Liver (tissue), 9 donors: ENCODE measurements around the gene LRWD1. TPM values are rescaled to one million over a fixed set of nuclear protein-coding genes. Genes with fewer than 3 reads are reported as not detected.

Experiments used
- DNase-seq: peaks from one replicate; pipeline ENCODE4 v3.0.0-alpha.2; 2017; ENCODE audit warnings: low spot score
- H3K27ac ChIP-seq, 2 donors: one replicate each; pipeline ENCODE4 v1.7.0; 2013; ENCODE audit warnings: inconsistent platforms in 2 of 2, low read length in 2 of 2, control low read depth in 1 of 2, low read depth in 1 of 2, mild to moderate bottlenecking in 1 of 2
- H3K27me3 ChIP-seq, 4 donors: one replicate each; pipeline versions ENCODE4 v1.6.1 to v1.7.0; 2013; ENCODE audit warnings: low read length in 3 of 4, inconsistent platforms in 1 of 4, mild to moderate bottlenecking in 1 of 4, moderate library complexity in 1 of 4; ENCODE audit not compliant: control insufficient read depth in 4 of 4, insufficient read depth in 4 of 4
- H3K36me3 ChIP-seq, 4 donors: one replicate each; pipeline versions ENCODE4 v1.6.1 to v1.7.0; 2013; ENCODE audit warnings: low read length in 3 of 4, mild to moderate bottlenecking in 3 of 4, low read depth in 1 of 4, moderate library complexity in 1 of 4; ENCODE audit not compliant: control insufficient read depth in 4 of 4, insufficient read depth in 3 of 4
- H3K4me1 ChIP-seq, 4 donors: one replicate each; pipeline versions ENCODE4 v1.6.1 to v1.7.0; 2013; ENCODE audit warnings: low read length in 3 of 4, mild to moderate bottlenecking in 3 of 4, moderate library complexity in 1 of 4; ENCODE audit not compliant: control insufficient read depth in 4 of 4, insufficient read depth in 4 of 4
- H3K4me3 ChIP-seq, 3 donors: one replicate each; pipeline versions ENCODE4 v1.6.1 to v1.7.0; 2013; ENCODE audit warnings: low read length in 3 of 3, control low read depth in 1 of 3, low read depth in 1 of 3, mild to moderate bottlenecking in 1 of 3
- H3K9ac ChIP-seq, 2 donors: one replicate each; pipeline ENCODE4 v1.7.0; 2013; ENCODE audit warnings: low read length in 2 of 2, mild to moderate bottlenecking in 2 of 2, moderate library complexity in 2 of 2, control low read depth in 1 of 2, low read depth in 1 of 2
- H3K9me3 ChIP-seq, 4 donors: one replicate each; pipeline versions ENCODE4 v1.6.1 to v1.7.0; 2013; ENCODE audit warnings: low read length in 3 of 4; ENCODE audit not compliant: control insufficient read depth in 4 of 4
- EGR1 ChIP-seq, 2 donors: IDR thresholded peaks; 2 replicates each; pipeline ENCODE4 v1.6.1; 2016 to 2018; ENCODE audit warnings: antibody characterized with exemption in 2 of 2, low read depth in 2 of 2
- FOXA1 ChIP-seq: IDR thresholded peaks from 2 replicates; pipeline ENCODE4 v1.6.1; 2016; ENCODE audit warnings: antibody characterized with exemption
- FOXA2 ChIP-seq: IDR thresholded peaks from 2 replicates; pipeline ENCODE4 v1.6.1; 2016; ENCODE audit warnings: antibody characterized with exemption
- GABPA ChIP-seq, 2 donors: IDR thresholded peaks in 1 of 2; conservative IDR thresholded peaks in 1 of 2; 2 replicates each; pipeline ENCODE4 v1.6.1; 2016; ENCODE audit warnings: antibody characterized with exemption in 2 of 2, mild to moderate bottlenecking in 1 of 2, moderate library complexity in 1 of 2
- HNF4A ChIP-seq, 2 donors: conservative IDR thresholded peaks; 2 replicates each; pipeline ENCODE4 v1.6.1; 2016; ENCODE audit warnings: antibody characterized with exemption in 2 of 2, mild to moderate bottlenecking in 2 of 2
- HNF4G ChIP-seq: IDR thresholded peaks from 2 replicates; pipeline ENCODE4 v1.6.1; 2016; ENCODE audit warnings: antibody characterized with exemption
- JUND ChIP-seq, 2 donors: IDR thresholded peaks; 2 replicates each; pipeline ENCODE4 v1.6.1; 2016; ENCODE audit warnings: antibody characterized with exemption in 2 of 2
- NR2F2 ChIP-seq: IDR thresholded peaks from 2 replicates; pipeline ENCODE4 v1.6.1; 2016; ENCODE audit warnings: antibody characterized with exemption
- RAD21 ChIP-seq, 2 donors: IDR thresholded peaks; 2 replicates each; pipeline ENCODE4 v1.6.1; 2016; ENCODE audit warnings: antibody characterized with exemption in 2 of 2, mild to moderate bottlenecking in 2 of 2
- RXRA ChIP-seq, 2 donors: IDR thresholded peaks; 2 replicates each; pipeline ENCODE4 v1.6.1; 2017 to 2018; ENCODE audit warnings: antibody characterized with exemption in 2 of 2, mild to moderate bottlenecking in 1 of 2
- SP1 ChIP-seq: IDR thresholded peaks from 2 replicates; pipeline ENCODE4 v1.6.1; 2018; ENCODE audit warnings: antibody characterized with exemption, mild to moderate bottlenecking
- TAF1 ChIP-seq: conservative IDR thresholded peaks from 2 replicates; pipeline ENCODE4 v1.6.1; 2016; ENCODE audit warnings: antibody characterized with exemption, mild to moderate bottlenecking
- YY1 ChIP-seq: IDR thresholded peaks from 2 replicates; pipeline ENCODE4 v1.6.1; 2016; ENCODE audit warnings: antibody characterized with exemption, mild to moderate bottlenecking
- WGBS: extraction: QIAGEN DNeasy Blood & Tissue Kit; methylation state at CpG from one replicate; pipeline ENCODE4 v1.1.7; 2013; 5-methylcytosine and 5-hydroxymethylcytosine counted together
- polyA plus RNA-seq, 2 donors: library from polyadenylated mRNA; stranded (reverse) in 1 of 2; unstranded in 1 of 2; fragments of 200-250 nt in 1 of 2; fragments of >200 nt in 1 of 2; fragmentation: Nextera tagmentation in 1 of 2; extraction: Ambion mirVana in 1 of 2; gene quantifications; one replicate each; pipeline versions ENCODE4 v1.2.1 to v1.2.3, GENCODE V29; 2013 to 2015
- total RNA-seq, 2 donors: library from RNA; depleted of rRNA; stranded (reverse); fragments of >200 nt; gene quantifications; one replicate each; pipeline ENCODE4 v1.2.3, GENCODE V29; 2014
- TF ChIP-seq, protein P1 (sequence below): IDR thresholded peaks from 2 replicates; pipeline ENCODE4 v1.6.1; 2016; ENCODE audit warnings: antibody characterized with exemption
- TF ChIP-seq, protein P2 (sequence below): IDR thresholded peaks from 2 replicates; pipeline ENCODE4 v1.6.1; 2016; ENCODE audit warnings: antibody characterized with exemption
- TF ChIP-seq, protein P3 (sequence below): fragments of 150-350 bp; IDR thresholded peaks from 2 replicates; pipeline ENCODE4 v1.5.1; 2017; ENCODE audit warnings: improper control_type of control experiment, low read depth, low read length; ENCODE audit not compliant: missing input control
- TF ChIP-seq, protein P4 (sequence below): IDR thresholded peaks from 2 replicates; pipeline ENCODE4 v1.6.1; 2016; ENCODE audit warnings: antibody characterized with exemption
- TF ChIP-seq, protein P5 (sequence below): IDR thresholded peaks from 2 replicates; pipeline ENCODE4 v1.6.1; 2016; ENCODE audit warnings: antibody characterized with exemption, mild to moderate bottlenecking
- donor health status: healthy.
- donor health status: healthy.
- donor health status: healthy.
- donor health status: healthy.
- donor health status: healthy.

Gene LRWD1
- total and polyA plus RNA-seq, 4 donors = 8.6 to 15.3 (median 13.0) TPM

DNA sequence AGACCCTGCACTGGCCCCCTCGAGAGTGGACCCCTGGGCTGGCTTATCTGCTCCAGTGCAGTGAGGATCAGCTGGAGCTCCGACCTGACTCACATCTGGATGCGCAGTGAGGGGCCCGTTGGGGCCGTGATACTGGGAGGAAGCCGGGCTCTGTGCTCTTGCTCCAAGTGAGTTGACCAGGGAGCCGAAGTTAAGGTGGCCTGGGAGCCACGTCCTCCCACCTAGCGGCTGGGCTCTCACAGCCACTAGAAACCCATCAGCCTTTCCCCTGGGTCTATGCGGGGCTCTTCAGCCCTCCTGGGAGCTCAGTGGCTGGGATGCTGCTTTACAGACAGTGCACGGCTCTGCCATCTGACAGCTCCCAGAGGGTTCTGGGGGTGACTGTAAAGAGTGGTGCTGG, 9.2 kb upstream of the LRWD1 start:
- 95% methylated on average over 11 of the region's 11 CpGs for WGBS
- Histone ChIP-seq H3K4me3 (no peak overlapping the region), H3K9me3 (no peaks in the 10 kb centered on the region), H3K4me1 (no peaks in the 10 kb centered on the region), H3K9ac (no peak overlapping the region), H3K36me3 (peaks cover 6 to 35% (median 9%) of the 10 kb centered on the region in 4 donors), H3K27me3 (no peaks in the 10 kb centered on the region), H3K27ac (no peak overlapping the region)
- no peak for DNase-seq
- TF ChIP-seq, protein P1, sequence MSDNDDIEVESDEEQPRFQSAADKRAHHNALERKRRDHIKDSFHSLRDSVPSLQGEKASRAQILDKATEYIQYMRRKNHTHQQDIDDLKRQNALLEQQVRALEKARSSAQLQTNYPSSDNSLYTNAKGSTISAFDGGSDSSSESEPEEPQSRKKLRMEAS = no peak
- no peak for TF ChIP-seq HNF4G
- no peak for TF ChIP-seq JUND (IDR thresholded peaks at IDR 0.05)
- TF ChIP-seq YY1 = no peak
- no peak for TF ChIP-seq GABPA (IDR thresholded peaks at IDR 0.05 in 1 of 2, conservative IDR thresholded peaks at IDR 0.05 in 1 of 2)
- TF ChIP-seq, protein P2, sequence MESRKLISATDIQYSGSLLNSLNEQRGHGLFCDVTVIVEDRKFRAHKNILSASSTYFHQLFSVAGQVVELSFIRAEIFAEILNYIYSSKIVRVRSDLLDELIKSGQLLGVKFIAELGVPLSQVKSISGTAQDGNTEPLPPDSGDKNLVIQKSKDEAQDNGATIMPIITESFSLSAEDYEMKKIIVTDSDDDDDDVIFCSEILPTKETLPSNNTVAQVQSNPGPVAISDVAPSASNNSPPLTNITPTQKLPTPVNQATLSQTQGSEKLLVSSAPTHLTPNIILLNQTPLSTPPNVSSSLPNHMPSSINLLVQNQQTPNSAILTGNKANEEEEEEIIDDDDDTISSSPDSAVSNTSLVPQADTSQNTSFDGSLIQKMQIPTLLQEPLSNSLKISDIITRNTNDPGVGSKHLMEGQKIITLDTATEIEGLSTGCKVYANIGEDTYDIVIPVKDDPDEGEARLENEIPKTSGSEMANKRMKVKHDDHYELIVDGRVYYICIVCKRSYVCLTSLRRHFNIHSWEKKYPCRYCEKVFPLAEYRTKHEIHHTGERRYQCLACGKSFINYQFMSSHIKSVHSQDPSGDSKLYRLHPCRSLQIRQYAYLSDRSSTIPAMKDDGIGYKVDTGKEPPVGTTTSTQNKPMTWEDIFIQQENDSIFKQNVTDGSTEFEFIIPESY = no peak
- TF ChIP-seq NR2F2 = no peak
- TF ChIP-seq HNF4A (conservative IDR thresholded peaks at IDR 0.05) = no peak
- TF ChIP-seq FOXA2 = no peak
- TF ChIP-seq SP1 = no peak
- no peak for TF ChIP-seq EGR1 (IDR thresholded peaks at IDR 0.05; ENCODE audit: low read depth in 2 of 2)
- no peak for TF ChIP-seq FOXA1
- no peak for TF ChIP-seq RXRA (IDR thresholded peaks at IDR 0.05)
- TF ChIP-seq, protein P3, sequence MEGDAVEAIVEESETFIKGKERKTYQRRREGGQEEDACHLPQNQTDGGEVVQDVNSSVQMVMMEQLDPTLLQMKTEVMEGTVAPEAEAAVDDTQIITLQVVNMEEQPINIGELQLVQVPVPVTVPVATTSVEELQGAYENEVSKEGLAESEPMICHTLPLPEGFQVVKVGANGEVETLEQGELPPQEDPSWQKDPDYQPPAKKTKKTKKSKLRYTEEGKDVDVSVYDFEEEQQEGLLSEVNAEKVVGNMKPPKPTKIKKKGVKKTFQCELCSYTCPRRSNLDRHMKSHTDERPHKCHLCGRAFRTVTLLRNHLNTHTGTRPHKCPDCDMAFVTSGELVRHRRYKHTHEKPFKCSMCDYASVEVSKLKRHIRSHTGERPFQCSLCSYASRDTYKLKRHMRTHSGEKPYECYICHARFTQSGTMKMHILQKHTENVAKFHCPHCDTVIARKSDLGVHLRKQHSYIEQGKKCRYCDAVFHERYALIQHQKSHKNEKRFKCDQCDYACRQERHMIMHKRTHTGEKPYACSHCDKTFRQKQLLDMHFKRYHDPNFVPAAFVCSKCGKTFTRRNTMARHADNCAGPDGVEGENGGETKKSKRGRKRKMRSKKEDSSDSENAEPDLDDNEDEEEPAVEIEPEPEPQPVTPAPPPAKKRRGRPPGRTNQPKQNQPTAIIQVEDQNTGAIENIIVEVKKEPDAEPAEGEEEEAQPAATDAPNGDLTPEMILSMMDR = no peak
- TF ChIP-seq RAD21 (IDR thresholded peaks at IDR 0.05) = no peak
- TF ChIP-seq, protein P4, sequence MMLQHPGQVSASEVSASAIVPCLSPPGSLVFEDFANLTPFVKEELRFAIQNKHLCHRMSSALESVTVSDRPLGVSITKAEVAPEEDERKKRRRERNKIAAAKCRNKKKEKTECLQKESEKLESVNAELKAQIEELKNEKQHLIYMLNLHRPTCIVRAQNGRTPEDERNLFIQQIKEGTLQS = no peak
- no peak for TF ChIP-seq TAF1
- TF ChIP-seq, protein P5, sequence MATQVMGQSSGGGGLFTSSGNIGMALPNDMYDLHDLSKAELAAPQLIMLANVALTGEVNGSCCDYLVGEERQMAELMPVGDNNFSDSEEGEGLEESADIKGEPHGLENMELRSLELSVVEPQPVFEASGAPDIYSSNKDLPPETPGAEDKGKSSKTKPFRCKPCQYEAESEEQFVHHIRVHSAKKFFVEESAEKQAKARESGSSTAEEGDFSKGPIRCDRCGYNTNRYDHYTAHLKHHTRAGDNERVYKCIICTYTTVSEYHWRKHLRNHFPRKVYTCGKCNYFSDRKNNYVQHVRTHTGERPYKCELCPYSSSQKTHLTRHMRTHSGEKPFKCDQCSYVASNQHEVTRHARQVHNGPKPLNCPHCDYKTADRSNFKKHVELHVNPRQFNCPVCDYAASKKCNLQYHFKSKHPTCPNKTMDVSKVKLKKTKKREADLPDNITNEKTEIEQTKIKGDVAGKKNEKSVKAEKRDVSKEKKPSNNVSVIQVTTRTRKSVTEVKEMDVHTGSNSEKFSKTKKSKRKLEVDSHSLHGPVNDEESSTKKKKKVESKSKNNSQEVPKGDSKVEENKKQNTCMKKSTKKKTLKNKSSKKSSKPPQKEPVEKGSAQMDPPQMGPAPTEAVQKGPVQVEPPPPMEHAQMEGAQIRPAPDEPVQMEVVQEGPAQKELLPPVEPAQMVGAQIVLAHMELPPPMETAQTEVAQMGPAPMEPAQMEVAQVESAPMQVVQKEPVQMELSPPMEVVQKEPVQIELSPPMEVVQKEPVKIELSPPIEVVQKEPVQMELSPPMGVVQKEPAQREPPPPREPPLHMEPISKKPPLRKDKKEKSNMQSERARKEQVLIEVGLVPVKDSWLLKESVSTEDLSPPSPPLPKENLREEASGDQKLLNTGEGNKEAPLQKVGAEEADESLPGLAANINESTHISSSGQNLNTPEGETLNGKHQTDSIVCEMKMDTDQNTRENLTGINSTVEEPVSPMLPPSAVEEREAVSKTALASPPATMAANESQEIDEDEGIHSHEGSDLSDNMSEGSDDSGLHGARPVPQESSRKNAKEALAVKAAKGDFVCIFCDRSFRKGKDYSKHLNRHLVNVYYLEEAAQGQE = no peak
